IPS DF 4.7 (cell line): ENCODE results near the gene AOC2.
"Not testable (repeated sequence)": the region's sequence is repeated elsewhere in the genome, so short reads cannot be mapped to it uniquely, and the experiment has no call there.

Experiments used
- DNase-seq: peaks from one replicate; pipeline ENCODE4 v3.0.0-alpha.2; 2013; ENCODE audit warnings: low spot score; ENCODE audit errors: extremely low read depth

AOC2 gene

DNA sequence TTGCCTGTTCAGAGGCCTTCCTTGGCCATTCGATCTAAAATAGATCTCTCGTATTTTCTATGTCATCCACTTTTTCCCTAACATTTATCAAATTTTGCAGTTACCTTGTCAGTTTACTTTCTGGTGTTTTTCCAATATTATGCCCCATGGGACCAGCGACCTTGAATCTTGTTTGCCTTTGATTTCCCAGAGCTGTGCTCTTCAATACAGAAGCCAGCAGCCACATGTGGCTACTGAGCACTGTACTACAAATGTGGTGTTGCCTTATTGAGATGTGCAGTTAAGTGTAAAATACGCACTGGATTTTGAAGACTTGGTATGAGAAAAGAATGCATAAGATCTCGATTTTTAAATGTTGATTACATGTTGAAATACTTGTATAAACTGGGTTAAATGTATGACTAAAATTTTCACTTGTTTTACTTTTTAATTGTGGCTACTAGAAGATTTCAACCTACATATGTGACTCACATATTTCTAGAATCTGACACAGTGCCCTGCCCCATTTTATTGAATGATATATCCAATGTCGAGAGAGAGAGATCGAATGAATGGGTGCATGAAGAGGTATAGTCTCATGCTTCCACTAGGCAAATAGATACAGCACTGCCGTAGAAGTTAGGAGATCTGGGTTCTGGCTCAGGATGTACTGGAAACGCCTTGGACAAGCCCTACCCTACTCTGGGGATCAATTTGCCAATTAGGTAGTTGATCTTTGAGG lies 12.0 kb upstream of the AOC2 start:
- no peak for DNase-seq

DNA sequence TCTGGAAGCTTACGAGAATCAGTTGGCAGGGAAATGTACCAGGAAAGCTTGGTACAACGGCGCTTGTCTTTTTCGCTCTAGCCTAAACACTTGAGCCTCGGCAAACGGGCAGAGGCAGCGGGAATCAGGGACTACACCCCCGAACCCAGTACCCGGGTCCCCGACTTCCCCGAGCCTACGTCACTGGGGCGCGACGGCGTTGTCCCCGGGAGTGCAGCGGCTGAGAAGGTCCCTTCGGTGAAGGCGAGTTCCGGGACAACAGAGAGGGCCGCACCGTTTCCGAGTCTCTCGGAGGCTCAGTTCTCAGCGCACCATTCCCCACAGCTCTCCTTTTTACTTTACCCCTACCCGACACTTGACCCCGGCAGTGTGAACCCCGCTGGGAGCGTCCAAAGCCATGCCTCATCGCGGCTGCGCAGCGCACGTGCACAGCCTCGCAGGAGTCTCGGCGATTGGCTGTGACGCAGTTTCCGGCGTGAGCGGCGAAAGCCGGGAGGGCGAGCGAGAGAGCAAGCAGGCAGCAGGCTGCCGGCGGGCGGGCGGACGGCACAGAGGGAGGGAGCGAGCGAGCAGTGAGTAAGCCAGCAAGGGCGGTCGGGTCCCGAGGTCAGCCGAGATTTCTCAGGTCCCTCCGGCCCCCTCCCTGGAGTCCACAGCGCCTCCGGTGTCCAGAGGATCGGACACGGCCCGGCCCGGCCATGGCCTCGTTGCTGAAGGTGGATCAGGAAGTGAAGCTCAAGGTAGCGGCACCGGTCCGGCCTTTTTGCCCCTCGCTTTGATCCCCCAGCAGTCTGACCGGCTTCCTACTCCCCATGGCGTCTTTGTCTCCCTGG lies 11.2 kb upstream of the AOC2 start, which contains the start of gene PSME3:
Gene PSME3, plus strand, starts transcription at position 464 of the 833 bp plus-strand sequence. Its CDS starts 235 bp downstream, at position 699.
- DNase-seq: no peak

DNA sequence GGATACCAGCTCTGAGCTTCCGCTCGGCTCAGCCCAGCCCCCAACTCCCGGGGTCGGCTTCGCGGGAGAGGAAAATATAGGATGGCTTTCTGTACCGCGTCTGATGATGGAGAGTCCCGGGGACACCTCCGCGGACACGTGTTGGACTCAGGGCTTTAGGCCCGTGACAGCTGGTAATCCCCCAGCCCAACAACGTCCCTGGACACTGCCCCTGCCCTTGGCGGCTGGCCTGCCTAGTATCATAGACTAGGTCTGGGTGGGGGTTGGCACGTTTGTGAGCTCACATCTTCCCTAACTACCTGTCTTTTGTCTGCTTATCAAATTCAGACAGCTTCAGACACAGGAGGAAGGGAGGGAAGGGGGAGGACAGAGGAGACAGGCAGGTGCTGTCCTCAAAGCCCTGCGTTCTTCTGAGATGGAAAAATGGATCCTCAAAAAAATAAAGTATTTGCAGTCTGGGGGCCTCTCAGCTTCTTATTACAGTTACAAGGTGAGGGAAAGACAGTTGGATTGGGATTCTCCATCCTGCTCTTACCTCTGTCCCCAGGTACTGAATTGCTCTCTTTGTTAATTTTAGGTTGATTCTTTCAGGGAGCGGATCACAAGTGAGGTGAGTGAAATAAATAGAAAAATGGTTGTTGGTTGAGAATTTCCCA lies 10.5 kb upstream of the AOC2 start:
- DNase-seq: no peak

DNA sequence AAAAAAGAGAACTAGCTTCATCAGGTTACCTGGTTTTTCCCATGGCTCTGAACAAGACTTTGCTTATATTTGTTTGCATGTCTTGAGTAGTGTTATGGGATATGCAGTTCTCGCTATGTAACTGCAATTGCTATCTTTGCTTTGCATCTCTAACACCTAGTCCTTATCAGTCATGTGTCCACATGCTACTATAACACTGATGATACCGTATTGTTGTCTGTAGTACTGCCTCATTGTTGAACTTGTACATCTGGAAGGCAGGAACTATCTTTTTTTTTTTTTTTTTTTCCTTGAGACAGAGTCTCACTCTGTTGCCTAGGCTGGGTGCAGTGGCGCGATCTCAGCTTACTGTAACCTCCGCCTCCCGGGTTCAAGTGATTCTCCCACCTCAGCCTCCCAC lies 8.6 kb upstream of the AOC2 start:
- no peak for DNase-seq

DNA sequence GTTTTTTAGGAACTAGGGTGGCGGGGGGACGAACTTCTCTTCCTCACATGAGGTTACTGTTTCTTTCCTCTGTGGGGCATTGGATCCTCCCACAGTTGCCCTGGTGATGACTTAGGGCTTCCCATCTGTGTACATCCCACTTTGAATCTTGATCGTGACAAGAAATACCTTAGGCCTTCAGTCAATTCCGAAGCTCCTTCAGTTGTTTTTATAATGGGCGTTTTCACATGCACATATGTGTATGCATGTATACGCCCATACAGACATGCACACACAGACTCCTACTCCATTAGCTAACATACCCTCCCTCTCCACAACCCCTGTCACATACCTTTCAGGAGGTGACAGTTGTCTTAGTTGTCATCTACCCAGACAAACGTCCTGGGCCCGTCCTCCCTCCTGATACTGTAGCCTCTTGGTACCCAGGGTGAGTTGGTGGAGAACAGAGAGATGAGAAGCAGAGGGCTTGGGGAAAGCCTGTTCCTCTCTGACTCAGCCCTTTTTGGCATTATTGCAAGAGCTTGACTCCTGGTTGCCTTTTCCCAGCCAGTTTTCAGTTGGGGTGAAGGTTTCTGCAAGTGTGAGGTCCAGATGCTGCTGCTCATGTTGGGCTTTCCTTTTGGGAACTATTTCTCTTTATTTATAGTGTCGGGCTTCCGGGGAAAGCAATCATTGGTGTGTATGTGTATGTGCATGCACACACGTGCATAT lies 2.2 kb upstream of the AOC2 start:
- DNase-seq: no peak

DNA sequence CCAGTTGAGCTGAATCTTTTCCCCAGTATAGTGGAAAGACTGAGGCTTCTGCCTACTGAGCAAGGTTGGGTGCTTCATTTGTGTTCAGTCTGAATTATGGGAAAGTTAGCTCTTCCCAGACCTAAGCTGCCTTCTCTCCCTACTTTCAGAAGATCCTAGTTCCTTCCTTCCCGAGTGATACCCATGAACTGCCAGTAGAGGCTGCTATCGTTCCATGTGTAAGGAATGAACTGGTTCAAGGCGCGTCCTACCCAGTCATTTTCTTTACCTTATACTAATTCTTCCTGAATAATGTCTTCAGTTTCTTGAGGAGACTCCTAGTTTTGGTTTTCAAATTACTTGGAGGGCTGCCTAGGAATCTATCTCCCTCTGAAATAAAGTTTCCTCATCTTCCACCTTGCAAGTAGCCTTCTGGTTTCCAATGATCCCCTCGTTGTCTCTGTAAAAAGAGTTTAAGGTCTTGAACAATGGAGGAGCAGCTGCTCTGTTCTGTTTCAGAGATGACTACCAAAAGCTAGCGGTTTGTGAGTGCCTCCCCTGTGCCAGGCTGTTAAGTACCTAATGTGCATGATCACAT lies 934 bp upstream of the AOC2 start:
- no peak for DNase-seq

DNA sequence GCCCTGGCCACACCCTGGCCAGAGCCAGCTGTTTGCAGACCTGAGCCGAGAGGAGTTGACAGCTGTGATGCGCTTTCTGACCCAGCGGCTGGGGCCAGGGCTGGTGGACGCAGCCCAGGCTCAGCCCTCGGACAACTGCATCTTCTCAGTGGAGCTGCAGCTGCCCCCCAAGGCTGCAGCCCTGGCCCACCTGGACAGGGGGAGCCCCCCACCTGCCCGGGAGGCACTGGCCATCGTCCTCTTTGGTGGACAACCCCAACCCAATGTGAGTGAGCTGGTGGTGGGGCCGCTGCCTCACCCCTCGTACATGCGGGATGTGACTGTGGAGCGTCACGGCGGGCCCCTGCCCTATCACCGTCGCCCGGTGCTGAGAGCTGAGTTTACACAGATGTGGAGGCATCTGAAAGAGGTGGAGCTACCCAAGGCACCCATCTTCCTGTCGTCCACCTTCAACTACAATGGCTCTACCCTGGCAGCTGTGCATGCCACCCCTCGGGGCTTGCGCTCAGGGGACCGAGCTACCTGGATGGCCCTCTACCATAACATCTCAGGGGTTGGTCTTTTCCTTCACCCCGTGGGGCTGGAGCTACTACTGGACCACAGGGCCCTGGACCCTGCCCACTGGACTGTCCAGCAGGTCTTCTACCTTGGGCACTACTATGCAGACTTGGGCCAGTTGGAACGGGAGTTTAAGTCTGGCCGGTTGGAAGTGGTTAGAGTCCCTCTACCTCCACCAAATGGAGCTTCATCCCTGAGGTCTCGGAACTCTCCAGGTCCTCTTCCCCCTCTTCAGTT lies 578 bp downstream of the AOC2 start:
- no peak for DNase-seq

DNA sequence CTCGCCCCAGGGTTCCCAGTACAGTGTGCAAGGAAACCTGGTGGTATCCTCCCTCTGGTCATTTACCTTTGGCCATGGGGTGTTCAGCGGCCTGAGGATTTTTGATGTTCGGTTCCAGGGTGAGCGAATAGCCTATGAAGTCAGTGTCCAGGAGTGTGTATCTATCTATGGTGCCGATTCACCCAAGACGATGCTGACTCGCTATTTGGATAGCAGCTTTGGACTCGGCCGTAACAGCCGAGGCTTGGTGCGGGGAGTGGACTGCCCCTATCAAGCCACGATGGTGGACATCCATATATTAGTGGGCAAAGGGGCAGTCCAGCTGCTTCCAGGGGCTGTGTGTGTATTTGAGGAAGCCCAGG lies 1.2 kb downstream of the AOC2 start:
- no peak for DNase-seq

DNA sequence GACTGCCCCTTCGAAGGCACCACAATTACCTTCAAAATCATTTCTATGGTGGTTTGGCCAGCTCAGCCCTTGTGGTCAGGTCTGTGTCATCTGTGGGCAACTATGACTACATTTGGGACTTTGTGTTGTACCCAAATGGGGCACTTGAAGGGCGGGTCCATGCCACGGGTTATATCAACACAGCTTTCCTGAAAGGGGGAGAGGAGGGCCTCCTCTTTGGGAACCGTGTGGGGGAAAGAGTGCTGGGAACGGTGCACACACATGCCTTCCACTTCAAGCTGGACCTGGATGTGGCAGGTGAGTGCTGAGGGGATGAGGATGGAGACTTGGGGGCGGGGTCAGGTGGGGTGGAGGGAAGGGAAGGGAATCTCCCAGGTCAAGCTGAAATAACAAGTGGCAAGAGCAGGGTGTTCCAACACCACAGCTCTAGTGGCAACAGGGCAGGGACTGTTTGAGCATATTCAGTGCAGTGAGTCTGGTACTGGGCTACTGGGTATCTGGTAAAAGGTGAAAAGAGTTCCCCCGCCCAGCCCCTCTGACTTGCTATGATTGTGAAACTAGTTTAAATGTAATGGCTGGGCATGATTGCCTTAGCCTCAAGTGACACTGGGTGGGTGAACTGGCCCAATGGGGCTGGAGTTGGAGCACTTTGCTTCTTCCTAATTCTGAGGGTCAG lies 1.7 kb downstream of the AOC2 start:
- DNase-seq: no peak

DNA sequence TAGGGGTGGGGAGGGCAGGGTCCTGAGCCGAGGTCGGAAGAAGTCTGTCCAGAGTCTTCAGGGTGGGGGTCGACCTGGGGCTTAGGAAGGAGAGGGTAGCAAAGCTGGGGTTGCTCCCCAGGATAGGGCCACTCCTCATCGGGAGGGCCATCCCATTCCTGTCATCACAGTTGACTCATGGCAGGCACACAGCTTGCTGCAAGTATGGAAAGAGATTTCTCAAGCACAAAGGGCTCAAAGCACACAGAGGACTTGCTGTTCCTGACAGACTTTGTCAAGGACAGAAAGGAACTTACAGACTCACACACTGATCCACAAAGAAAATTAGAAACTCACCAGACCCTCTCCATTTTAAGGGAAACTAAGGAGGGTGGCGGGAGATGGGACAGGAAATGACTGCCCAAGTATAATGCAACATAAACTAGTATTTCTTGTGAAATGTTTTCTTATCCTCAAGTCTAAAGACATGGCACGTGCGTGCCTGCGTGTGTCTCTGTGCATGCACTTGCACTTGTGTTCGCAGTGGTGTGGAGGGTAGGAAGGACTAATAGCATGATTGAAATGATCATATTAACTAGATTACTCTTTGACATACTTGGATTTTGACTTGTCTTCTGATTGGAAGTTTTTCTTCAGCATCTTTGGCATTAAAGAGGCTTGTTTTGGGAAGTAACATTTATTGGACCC lies 2.4 kb downstream of the AOC2 start:
- DNase-seq: no peak

DNA sequence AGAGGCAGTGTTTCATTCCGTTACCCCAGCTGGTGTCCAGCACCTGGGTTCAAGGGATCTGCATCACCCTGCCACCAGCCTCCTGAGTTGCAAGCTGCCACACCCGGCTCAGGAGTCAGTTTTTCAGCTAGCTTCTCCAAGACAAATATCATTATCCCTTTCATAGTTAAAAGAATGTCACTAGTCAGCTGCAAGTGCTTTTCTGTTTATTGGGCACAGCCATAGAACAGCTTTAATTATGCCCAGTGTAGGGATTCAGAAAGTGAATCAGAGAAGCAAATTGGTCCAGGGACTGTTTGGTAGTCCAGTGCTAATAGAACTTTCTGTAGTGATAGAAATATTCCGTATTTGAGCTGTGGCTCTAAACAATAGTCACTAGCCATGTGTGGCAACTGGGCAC lies 3.7 kb downstream of the AOC2 start:
- no peak for DNase-seq

DNA sequence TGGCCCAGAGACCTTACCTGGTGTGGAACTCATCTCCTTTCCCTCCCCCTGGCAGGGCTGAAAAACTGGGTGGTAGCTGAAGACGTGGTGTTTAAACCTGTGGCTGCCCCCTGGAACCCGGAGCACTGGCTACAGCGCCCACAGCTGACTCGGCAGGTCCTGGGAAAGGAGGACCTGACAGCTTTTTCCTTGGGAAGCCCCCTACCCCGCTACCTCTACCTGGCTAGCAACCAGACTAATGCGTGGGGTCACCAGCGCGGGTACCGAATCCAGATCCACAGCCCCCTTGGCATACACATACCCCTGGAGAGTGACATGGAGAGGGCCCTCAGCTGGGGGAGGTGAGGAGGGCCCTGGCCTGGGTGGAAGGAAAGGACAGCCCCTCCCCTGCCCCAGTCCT lies 4.7 kb downstream of the AOC2 start:
- DNase-seq: no peak

DNA sequence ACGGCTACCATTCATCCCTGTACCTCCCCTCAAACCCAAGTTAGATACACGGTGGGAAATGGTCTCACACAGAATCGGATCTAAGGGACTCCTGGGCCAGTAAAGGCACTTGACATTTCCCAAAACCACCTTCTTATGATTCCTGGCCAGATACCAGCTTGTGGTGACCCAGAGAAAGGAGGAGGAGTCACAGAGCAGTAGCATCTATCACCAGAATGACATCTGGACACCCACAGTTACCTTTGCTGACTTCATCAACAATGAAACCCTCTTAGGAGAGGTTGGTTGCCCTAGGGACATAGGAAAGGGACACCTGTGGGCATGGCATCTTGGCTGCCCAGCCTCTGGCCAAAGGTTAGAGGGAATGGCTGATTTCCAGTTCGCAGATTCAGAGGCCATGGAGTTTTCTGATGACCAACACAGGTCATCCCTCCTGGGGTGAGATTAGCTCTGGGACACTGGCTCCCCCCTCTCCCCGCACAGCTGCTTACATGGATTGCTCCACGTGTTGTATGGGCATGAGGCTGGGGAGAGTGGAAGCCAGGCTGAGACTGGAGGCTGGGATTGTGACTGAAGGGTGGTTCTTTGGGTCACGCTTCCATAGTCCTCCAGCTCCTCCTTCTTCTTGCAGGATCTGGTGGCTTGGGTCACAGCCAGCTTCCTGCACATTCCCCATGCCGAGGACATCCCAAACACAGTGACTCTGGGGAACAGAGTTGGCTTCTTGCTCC lies 5.2 kb downstream of the AOC2 start:
- DNase-seq: no peak

DNA sequence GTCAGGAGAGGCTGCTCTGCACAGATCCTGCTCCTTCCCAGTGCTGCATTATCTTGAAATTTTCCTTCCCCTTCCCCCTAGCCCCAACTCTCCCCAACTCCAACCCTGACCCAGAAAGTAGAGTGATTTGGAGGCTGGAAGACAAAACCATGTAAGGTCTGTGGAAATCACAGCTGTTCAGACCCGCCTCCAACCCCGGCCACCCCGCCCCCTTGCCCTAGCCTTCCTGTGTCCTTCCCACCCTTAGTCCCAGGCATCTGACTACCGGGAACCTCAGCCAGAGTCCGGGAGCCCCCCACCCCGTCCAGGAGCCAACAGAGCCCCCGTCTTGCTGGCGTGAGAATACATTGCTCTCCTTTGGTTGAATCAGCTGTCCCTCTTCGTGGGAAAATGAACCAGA lies 6.6 kb downstream of the AOC2 start, which contains the start of gene AOC3:
Gene AOC3, plus strand, starts transcription at position 246 of the 400 bp plus-strand sequence. Its CDS starts 145 bp downstream, at position 391.
- no peak for DNase-seq

DNA sequence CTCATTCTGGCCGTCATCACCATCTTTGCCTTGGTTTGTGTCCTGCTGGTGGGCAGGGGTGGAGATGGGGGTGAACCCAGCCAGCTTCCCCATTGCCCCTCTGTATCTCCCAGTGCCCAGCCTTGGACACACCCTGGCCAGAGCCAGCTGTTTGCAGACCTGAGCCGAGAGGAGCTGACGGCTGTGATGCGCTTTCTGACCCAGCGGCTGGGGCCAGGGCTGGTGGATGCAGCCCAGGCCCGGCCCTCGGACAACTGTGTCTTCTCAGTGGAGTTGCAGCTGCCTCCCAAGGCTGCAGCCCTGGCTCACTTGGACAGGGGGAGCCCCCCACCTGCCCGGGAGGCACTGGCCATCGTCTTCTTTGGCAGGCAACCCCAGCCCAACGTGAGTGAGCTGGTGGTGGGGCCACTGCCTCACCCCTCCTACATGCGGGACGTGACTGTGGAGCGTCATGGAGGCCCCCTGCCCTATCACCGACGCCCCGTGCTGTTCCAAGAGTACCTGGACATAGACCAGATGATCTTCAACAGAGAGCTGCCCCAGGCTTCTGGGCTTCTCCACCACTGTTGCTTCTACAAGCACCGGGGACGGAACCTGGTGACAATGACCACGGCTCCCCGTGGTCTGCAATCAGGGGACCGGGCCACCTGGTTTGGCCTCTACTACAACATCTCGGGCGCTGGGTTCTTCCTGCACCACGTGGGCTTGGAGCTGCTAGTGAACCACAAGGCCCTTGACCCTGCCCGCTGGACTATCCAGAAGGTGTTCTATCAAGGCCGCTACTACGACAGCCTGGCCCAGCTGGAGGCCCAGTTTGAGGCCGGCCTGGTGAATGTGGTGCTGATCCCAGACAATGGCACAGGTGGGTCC lies 7.2 kb downstream of the AOC2 start:
- DNase-seq: not testable (repeated sequence)

DNA sequence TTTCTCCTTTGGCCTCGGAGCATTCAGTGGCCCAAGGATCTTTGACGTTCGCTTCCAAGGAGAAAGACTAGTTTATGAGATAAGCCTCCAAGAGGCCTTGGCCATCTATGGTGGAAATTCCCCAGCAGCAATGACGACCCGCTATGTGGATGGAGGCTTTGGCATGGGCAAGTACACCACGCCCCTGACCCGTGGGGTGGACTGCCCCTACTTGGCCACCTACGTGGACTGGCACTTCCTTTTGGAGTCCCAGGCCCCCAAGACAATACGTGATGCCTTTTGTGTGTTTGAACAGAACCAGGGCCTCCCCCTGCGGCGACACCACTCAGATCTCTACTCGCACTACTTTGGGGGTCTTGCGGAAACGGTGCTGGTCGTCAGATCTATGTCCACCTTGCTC lies 8.0 kb downstream of the AOC2 start:
- no peak for DNase-seq

DNA sequence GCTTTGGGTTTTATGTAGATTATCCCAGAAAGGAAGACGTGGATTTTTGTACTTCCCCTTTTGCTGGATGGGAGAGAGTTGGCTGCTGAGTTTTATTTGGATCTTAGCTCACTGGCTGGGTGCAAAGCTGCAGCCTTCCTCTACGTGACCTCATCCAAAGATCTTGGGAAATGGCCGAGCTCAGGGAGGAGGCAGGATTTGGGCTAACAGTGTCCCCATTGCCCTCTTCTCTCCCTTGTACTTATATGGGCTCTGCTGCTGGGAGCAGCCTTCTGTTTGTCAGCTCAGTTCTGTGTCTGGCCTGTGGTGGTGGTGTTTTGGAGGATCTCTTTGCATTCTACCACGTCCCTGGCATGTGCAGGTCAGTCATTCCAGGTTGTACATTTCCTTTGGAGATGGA lies 8.6 kb downstream of the AOC2 start:
- DNase-seq: no peak

DNA sequence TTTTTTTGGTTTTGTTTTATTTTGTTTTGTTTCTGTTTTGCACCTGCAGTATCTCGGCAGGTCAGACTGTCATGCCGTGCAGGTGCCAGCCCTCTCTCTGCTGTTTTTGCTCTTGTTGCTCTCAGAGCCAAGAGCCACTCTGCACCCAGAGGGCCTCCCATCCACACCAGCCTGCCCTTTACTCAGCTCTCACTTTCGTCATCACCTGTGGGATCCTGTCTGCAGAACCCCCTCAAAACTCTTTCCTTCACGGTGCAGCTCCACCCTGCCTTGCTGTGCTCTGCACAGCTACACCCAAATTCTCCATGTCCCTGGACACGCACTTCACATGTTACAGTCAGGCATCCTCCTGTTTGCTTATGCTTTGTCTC lies 9.2 kb downstream of the AOC2 start:
- no peak for DNase-seq
